ENCODE results near the gene WWP2.
"Not testable (repeated sequence)": the region's sequence is repeated elsewhere in the genome, so short reads cannot be mapped to it uniquely, and the experiment has no call there.

GRCh38 chr16:69824564-69825142 lies 62.5 kb downstream of the WWP2 start:
- TF ChIP-seq EZH2 (optimal IDR thresholded peaks at IDR 0.05; ENCODE audit: low read depth, low read length); CTCF (IDR thresholded peaks at IDR 0.05; ENCODE audit: low read length): not testable (repeated sequence)

Data from MM.1S (cell line).